ENCODE data around the gene COL19A1.

COL19A1 gene

GRCh38 chr6:70241991-70242420, 375.6 kb downstream of the COL19A1 start:
- DNase-seq (ENCODE audit: low read depth in 1 of 2, low spot score in 1 of 2), result peak in 1 of 2 experiments; percentile 61
- in situ Hi-C loops (cut with HindIII; ENCODE audit: low pct_unique_long_range_greater_than_20kb, low sequenced_read_pairs), result no loop called here
- no peak for TF ChIP-seq JUND (IDR thresholded peaks at IDR 0.05; ENCODE audit: low read depth)

- peak in 1 of 2 experiments; percentile 10 for DNase-seq (ENCODE audit: low read depth in 1 of 2, low spot score in 1 of 2)
- TF ChIP-seq JUND (IDR thresholded peaks at IDR 0.05; ENCODE audit: low read depth), result no peak
- in situ Hi-C loops (cut with HindIII; ENCODE audit: low pct_unique_long_range_greater_than_20kb, low sequenced_read_pairs), result no loop called here
These were observed 379.8 kb downstream of the COL19A1 start for GRCh38 chr6:70246118-70246517.

GRCh38 chr6:70252604-70253003, 386.2 kb downstream of the COL19A1 start:
- in situ Hi-C loops (cut with HindIII; ENCODE audit: low pct_unique_long_range_greater_than_20kb, low sequenced_read_pairs), result no loop called here
- TF ChIP-seq JUND (IDR thresholded peaks at IDR 0.05; ENCODE audit: low read depth), result no peak
- no peak for DNase-seq (ENCODE audit: low read depth in 1 of 2, low spot score in 1 of 2)

GRCh38 chr6:70253923-70254322, 387.6 kb downstream of the COL19A1 start:
- TF ChIP-seq JUND (IDR thresholded peaks at IDR 0.05; ENCODE audit: low read depth), result no peak
- in situ Hi-C loops (cut with HindIII; ENCODE audit: low pct_unique_long_range_greater_than_20kb, low sequenced_read_pairs), result no loop called here
- DNase-seq (ENCODE audit: low read depth in 1 of 2, low spot score in 1 of 2), result no peak

- no peak for DNase-seq (ENCODE audit: low read depth in 1 of 2, low spot score in 1 of 2)
- no peak for TF ChIP-seq JUND (IDR thresholded peaks at IDR 0.05; ENCODE audit: low read depth)
- in situ Hi-C loops (cut with HindIII; ENCODE audit: low pct_unique_long_range_greater_than_20kb, low sequenced_read_pairs), result no loop called here
These were observed 388.4 kb downstream of the COL19A1 start for GRCh38 chr6:70254784-70255183.

- DNase-seq (ENCODE audit: low read depth in 1 of 2, low spot score in 1 of 2), result no peak
- in situ Hi-C loops (cut with HindIII; ENCODE audit: low pct_unique_long_range_greater_than_20kb, low sequenced_read_pairs), result no loop called here
- TF ChIP-seq JUND (IDR thresholded peaks at IDR 0.05; ENCODE audit: low read depth), result no peak
These were observed 391.5 kb downstream of the COL19A1 start for GRCh38 chr6:70257768-70258273.

GRCh38 chr6:70258483-70258882, 392.1 kb downstream of the COL19A1 start:
- in situ Hi-C loops (cut with HindIII; ENCODE audit: low pct_unique_long_range_greater_than_20kb, low sequenced_read_pairs), result no loop called here
- DNase-seq (ENCODE audit: low read depth in 1 of 2, low spot score in 1 of 2), result no peak
- TF ChIP-seq JUND (IDR thresholded peaks at IDR 0.05; ENCODE audit: low read depth), result no peak

Measured in T47D (cell line).